ENCODE measurements around the gene TRIM50.
"Not testable (repeated sequence)": the region's sequence is repeated elsewhere in the genome, so short reads cannot be mapped to it uniquely, and the experiment has no call there.

TRIM50 gene

DNA sequence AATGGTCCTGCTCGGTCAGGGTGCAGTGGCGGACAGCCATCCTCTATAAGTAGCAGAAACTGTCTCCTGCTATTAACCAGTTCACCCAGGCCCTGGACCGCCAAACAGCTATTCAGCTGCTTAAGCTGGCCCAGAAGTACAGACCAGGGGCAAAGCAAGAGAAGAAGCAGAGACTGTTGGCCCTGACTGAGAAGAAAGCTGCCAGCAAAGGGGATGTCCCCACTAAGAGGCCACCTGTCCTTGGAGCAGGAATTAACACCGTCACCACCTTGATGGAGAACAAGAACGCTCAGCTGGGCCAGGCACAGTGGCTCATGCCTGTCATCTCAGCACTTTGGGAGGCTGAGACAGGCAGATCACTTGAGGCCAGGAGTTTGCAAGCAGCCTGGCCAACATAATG lies 13.6 kb downstream of the TRIM50 start:
- no peak for DNase-seq (ENCODE audit: low spot score)

DNA sequence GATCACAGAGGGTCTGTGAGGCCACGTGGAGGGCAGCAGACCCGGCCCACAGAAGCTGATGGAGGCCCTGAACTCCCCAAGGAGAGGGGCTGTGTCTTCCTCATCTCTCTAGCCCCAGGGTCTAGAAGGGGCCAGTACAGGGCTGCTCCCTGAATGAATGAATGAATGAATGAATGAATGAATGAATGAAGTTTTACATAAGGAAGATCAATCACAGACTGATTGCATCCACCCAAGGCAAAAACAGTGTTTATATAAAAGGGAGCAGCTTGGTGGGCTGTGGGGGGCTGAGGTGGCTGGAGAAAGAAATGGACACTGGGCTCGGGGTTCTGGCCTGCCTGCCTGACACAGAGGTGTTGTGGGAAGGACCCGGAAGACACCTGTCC lies 14.4 kb downstream of the TRIM50 start:
- no peak for DNase-seq (ENCODE audit: low spot score)

DNA sequence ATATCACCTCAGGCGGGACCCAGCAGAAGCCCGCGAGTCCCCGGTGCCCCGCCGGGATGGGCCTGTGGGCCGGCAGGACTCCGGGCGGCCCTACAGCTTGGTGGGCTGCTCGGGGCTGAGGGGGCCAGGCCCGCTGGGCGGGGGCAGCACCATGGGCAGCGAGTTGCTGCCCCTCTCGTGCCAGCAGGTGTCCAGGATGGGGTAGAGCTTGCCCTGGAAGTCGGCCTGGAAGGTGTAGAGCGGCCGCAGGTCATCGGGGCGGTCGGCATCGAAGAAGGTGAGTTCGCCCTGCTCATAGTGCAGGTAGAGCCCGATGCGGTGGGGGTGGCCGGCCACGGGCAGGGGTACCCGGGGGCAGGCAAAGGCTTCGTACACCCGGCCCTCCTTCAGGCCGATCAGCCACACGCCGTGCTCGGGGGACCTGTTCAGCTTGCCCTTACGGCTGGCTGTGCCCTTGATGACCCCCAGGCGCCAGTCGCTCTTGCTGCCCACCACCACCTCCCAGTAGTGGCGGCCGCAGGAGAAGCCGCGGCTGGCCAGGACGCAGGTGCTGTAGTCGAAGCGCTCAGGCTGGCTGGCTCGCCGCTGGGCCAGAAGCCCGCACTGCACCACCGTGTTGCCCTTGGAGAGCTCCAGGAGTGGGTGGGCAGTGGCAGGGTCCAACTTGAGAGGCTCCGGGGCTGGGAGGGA lies 14.9 kb downstream of the TRIM50 start:
- DNase-seq (ENCODE audit: low spot score) = no peak

DNA sequence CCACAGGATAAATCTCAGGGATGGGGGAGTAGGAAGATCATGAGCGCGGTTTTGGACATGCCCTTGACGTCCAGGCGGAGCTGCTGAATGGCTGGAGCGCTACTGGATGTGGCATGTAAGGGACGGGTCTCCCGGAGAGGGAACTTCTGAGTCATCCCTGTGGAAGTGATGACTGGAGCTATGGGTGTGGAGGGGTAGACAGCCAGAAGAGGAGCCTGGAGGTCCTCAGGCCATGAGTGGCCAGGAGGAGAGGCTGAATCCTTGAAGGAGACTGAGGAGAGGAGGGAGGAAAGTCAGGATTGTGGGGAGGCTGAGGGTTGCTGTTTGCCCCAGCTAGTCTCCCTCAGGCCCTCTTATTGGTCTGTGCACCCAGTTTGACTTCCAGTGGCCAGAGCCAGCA lies 16.5 kb downstream of the TRIM50 start:
- DNase-seq (ENCODE audit: low spot score) = not testable (repeated sequence)

DNA sequence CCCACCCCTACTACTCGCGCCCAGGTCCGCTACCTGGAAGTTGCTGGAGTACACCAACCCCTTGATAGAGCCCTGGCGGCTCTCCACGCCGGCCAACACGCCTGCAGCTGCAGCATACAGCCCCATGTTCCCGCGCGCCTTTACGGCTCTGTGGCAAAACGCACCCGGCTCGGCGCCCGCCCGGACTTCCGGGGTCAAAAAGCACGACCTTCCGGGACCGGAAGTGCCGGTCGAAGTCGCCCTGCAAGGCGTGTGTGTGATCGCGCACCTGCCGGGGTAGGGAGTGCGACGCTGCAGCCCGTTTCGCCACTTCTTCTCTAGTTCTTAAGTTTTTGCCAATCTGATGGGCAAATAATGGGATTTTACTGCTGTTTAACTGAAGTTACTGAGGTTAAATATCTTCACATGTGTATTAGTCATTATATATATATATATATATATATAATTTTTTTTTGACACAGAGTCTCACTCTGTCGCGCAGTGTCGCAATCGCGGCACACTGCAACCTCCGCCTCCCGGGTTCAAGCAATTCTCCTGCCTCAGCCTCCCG lies 19.1 kb downstream of the TRIM50 start, which contains the start of gene NSUN5:
Gene NSUN5 (minus strand): TSS at position 162 of the 550 bp plus-strand sequence. CDS start 36 bp downstream, at position 126.
- peak; percentile 91 for DNase-seq (ENCODE audit: low spot score)

DNA sequence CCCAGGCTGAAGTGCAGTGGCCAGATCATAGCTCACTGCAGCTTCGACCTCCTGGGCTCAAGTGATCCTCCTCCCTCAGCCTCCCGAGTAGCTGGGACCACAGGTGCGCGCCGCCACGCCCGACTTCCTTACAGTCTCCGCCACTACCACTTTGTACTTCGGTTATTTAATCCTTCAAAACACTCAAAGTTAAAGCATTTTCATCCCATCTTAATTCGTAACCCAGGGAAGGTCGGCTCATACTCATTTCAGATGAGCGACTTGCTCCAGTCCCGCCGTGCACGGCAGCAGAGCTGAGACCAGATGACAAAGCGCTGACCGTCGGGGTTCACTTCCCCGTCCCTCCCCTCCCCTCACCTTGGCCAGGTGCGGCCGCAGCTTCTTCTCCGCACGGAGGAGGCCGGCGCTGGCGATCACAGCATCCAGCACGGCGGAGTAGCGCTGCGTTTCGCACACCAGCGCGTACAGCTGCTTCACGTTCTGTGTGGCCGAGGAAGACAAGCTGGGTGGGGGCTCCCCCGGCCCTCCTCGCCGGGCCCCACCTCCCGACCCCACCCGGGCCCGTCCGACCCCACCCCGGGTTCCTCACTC lies 19.7 kb downstream of the TRIM50 start:
- DNase-seq (ENCODE audit: low spot score) = no peak

DNA sequence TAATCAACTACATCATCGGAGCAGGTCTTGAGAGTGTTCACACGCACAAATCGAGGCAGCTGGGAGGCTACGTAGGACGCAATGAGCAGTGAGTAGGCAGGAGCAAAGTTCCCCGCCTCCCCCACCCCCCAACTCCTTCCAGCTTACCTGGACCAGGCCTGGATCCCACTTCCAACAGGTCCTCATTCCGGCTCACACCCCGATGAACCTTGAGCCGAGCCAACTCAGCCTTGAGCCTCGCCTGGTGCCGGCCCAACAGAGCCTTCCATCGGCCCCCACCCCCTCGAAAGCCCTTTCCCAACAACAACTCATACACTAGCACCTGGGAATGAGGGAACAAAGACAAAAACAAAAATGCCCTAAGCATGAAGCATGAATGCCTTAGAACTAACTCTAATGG lies 20.4 kb downstream of the TRIM50 start:
- no peak for DNase-seq (ENCODE audit: low spot score)

DNA sequence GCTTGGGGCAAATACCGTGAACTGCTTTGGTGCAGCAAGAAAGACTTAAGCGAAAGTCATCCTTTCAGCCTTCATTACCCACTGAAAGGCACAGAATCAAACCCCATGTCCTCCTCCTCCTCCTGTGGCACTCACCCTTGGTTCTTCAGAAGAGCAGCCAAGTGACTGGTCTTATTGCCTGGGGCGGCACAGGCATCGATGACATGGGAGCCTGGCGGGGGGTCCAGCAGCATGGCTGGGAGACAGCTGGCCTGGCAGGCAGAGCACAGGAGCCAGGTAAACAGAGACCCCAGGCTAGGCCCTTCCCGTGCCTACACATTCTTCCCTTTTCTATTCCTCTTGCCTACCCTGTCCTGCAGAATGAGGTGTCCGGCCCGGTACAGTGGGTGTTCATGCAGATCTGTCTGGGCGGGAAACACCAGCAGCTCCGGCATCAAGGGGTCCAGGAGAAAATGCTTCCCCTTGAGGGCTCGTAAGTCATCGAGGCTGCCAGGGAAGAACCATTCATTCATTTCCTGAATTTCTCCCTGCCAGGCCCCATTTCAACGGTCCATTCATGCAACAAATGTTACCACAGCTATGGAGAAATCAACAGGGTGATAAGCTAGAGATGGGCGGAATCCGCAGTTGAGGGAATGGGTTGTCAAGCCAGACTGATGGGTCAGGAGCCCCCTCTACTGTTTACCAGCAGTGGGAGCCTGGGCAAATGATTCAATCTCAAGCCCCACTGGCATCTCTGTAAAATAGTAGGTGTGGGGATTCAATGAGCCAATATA lies 23.1 kb downstream of the TRIM50 start:
- DNase-seq (ENCODE audit: low spot score) = not testable (repeated sequence)

DNA sequence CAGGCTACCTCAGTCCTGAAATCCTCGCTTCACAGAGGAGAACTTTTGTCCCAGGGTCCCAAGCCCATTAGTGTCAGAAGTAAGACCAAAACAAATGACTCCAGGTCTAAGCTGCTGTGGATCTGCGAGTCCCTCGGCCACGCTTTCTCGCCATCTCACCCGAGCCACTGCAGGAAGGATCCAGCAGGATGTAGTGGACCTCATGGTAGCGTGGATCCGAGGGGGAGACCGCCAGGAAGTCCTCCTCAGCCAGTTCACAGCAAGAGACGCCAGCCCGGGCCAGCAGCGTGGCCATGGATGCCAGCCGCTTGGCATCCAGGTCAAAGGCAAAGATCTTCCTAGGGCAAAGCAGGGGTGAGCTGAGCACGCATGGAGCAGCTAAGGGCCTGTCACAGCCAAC lies 23.8 kb downstream of the TRIM50 start:
- no peak for DNase-seq (ENCODE audit: low spot score)

DNA sequence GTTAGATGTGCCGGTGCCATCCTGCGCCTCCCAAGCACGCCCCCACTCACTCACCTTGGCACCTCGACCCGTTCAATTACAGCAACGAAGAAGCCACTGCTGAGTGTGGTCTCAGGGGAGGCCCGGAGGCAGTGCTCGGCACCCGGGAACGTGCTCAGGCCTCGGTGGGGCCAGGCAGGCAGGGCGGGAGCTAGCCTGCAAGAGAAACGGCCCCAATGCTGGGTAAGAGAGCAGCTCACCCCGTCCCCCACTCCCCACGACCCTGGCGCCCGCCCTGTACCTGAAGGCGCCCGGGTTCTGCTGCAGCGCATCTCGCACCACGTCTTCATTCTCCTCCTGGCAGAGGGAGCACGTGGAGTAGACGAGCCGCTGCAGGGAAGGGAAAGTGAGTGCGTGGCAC lies 24.3 kb downstream of the TRIM50 start:
- no peak for DNase-seq (ENCODE audit: low spot score)

DNA sequence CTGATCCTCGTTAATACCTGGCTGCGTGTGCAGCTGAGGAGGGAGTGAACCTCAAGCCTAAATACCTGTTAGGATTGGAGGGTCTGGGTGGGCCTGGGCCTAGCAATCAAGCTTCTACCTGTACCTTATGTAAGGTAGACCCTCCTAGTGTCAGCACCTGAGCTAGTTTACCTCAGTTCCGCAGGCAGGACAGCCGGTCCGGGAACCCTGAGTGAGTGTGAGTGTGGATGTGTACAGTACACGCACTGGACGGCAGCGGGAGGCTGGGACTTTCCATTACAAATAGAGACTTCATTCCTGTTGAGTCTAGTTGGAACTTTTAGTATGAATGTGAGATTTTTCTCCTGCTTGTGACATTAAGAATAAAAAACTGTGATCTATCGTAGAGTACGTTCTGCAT lies 25.0 kb downstream of the TRIM50 start:
- not testable (repeated sequence) for DNase-seq (ENCODE audit: low spot score)

DNA sequence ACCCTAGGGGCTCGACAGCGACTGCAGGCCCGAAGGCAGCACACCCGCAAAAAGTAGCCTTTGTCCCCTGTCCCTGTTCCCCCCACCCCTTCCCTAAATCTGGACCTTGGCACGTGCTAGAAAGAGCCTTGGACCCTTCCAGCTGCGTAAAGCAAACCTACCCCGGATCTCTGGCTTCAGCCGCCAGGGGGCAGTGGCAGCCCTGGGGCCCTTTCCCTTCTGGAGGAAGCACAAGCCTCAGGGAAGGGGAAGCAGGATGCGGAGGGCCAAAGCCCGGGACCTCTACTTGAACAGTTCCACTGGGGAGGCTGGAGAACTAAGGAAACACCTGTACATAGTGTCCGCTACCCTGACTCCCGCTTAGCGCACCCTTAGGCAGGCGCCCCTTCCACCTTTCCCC lies 26.8 kb downstream of the TRIM50 start:
- DNase-seq (ENCODE audit: low spot score) = not testable (repeated sequence)

DNA sequence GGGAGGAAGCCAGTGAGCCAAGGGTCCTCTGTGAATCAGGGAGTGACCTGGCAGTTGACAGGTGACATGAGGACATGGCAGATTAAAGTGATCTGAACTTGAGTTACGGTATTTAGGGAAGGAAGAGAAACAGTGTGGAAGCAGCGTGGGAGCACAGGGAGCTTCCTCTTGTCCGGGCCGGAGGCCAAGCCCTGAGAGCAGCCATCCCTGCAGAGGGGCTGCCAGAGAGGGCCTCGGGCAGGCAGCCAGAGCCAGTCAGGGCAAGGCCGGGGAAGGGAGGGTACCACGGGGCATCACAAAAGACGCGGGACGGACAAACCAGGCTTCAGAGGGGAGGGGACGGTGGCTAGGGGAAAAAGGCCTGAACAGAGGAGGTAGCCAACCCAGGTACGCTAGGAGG lies 28.1 kb downstream of the TRIM50 start:
- DNase-seq (ENCODE audit: low spot score) = not testable (repeated sequence)

DNA sequence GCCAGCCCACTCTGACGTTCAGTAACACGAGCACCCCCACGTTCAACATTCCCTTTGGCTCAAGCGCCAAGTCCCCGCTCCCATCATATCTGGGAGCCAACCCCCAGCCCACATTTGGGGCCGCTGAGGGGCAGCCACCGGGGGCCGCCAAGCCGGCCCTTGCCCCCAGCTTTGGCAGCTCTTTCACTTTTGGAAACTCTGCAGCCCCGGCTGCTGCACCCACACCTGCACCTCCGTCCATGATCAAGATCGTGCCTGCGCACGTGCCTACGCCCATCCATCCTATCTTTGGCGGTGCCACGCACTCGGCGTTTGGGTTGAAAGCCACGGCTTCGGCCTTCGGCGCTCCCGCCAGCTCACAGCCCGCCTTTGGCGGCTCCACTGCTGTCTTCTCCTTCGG lies 30.2 kb downstream of the TRIM50 start:
- not testable (repeated sequence) for DNase-seq (ENCODE audit: low spot score)

DNA sequence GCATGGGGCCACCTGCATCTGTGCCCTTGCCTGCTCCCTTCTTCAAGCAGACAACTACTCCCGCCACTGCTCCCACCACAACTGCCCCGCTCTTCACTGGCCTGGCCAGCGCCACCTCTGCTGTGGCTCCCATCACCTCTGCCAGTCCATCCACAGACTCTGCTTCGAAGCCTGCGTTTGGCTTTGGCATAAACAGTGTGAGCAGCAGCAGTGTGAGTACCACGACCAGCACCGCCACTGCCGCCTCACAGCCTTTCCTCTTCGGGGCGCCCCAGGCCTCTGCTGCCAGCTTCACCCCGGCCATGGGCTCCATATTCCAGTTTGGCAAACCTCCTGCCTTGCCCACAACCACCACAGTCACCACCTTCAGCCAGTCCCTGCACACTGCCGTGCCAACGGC lies 30.6 kb downstream of the TRIM50 start:
- not testable (repeated sequence) for DNase-seq (ENCODE audit: low spot score)

DNA sequence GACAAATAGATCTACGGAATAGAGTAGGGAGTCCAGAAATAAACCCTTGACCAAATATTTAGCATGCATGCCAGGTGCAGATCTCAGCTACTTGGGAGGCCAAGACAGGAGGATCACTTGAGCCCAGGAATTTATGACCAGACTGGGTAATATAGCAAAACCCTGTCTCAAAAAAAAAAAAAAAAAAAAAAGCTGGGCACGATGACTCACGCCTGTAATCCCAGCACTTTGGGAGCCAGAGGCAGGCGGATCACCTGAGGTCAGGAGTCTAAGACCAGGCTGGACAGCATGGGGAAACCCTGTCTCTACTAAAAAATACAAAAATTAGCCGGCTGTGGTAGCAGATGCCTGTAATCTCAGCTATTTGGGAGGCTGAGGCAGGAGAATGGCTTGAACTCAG lies 50.7 kb downstream of the TRIM50 start:
- not testable (repeated sequence) for DNase-seq (ENCODE audit: low spot score)

DNA sequence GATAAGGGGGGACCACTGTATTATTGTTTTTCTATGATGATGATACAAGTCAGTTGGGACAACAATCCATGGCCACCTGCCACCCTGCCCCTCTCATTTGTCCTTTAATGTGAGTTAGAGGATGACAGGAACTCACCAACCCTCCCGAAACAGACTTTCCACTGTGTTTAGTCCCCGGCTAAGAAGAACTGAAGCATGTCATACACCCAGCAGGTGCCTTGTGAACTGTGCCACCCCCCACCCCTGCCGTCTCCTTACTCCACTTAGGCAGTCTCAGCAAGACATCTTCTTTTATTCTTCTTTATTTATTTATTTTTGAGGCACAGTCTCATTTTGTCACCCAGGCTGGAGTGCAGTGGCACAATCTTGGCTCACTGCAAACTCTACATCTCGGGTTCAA lies 60.1 kb downstream of the TRIM50 start:
- DNase-seq (ENCODE audit: low spot score) = not testable (repeated sequence)

DNA sequence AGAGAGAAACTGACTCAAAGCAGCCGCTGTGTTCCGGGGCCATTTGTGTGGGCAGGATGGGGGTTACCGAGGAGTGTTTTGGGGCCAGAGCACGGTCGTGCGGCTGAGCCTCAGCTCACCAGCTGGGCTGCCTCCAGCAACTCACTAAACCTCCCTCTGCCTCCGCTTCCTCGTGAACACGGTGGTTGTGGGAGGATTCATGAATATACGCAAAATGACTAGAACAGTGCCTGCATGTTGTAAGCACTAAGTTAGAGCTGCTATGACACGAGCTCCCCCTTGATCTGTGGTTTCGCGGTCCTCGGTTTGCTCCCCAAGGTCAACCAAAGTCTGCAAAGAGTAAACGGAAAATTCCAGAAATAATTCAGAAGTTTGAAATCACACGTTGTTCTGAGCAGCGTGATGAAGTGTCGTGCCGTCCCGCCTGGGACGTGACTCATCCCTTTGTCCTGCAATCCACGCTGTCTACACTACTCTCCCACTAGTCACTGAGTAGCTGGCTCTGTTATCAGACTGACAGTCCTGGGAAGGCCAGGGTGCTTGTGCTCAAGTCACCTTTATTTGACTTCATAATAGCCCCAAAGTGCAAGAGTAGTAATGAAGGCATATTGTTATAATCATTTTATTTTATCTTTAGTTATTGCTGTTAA lies 61.0 kb downstream of the TRIM50 start:
- DNase-seq (ENCODE audit: low spot score) = not testable (repeated sequence)
